MV-4-11 (cell line): ENCODE data around the gene PMP22.

Source experiments
- DNase-seq: peaks from one replicate; lab custom pipeline; 2025; lab: John Stamatoyannopoulos, UW

PMP22 gene

GRCh38 chr17:15265131-15265530 lies at the start of gene PMP22:
Gene PMP22 (minus strand): TSS chr17:15265326. CDS start chr17:15260727, 4,599 bp downstream.
- no peak for DNase-seq

- no peak for DNase-seq
These were observed 46.9 kb upstream of the PMP22 start for GRCh38 chr17:15311996-15312395.

GRCh38 chr17:15309793-15310192 lies 44.7 kb upstream of the PMP22 start:
- no peak for DNase-seq

- DNase-seq = no peak
These were observed 44.1 kb upstream of the PMP22 start for GRCh38 chr17:15309236-15309635.

- DNase-seq = no peak
These were observed 43.6 kb upstream of the PMP22 start for GRCh38 chr17:15308758-15309157.

GRCh38 chr17:15307710-15308111 lies 42.6 kb upstream of the PMP22 start:
- no peak for DNase-seq

GRCh38 chr17:15303851-15304250 lies 38.7 kb upstream of the PMP22 start:
- no peak for DNase-seq

- no peak for DNase-seq
These were observed 38.1 kb upstream of the PMP22 start for GRCh38 chr17:15303268-15303667.

- no peak for DNase-seq
These were observed 36.7 kb upstream of the PMP22 start for GRCh38 chr17:15301845-15302244.

- DNase-seq = no peak
These were observed 33.0 kb upstream of the PMP22 start for GRCh38 chr17:15298176-15298575.

GRCh38 chr17:15293558-15293957 lies 28.4 kb upstream of the PMP22 start:
- DNase-seq = no peak

- no peak for DNase-seq
These were observed 26.7 kb upstream of the PMP22 start for GRCh38 chr17:15291674-15292361.

- DNase-seq = no peak
These were observed 25.5 kb upstream of the PMP22 start for GRCh38 chr17:15290605-15291004.

- DNase-seq = no peak
These were observed 24.4 kb upstream of the PMP22 start for GRCh38 chr17:15289285-15290183.

GRCh38 chr17:15288859-15289258 lies 23.7 kb upstream of the PMP22 start:
- no peak for DNase-seq

- DNase-seq = no peak
These were observed 22.6 kb upstream of the PMP22 start for GRCh38 chr17:15287538-15288267.

GRCh38 chr17:15285466-15285865 lies 20.3 kb upstream of the PMP22 start:
- DNase-seq = no peak

- DNase-seq = no peak
These were observed 19.4 kb upstream of the PMP22 start for GRCh38 chr17:15284537-15284936.

- DNase-seq = no peak
These were observed 19.0 kb upstream of the PMP22 start for GRCh38 chr17:15284107-15284506.

- no peak for DNase-seq
These were observed 16.8 kb upstream of the PMP22 start for GRCh38 chr17:15281909-15282308.

- no peak for DNase-seq
These were observed 13.9 kb upstream of the PMP22 start for GRCh38 chr17:15278924-15279477.

- no peak for DNase-seq
These were observed 13.3 kb upstream of the PMP22 start for GRCh38 chr17:15278380-15278779.
